HepG2 (cell line): ENCODE results near the gene LENEP. TPM values are rescaled to one million over a fixed set of nuclear protein-coding genes. Genes with fewer than 3 reads are reported as not detected.

Experiments
- ELF4 ChIP-seq: sonication (generic); formaldehyde crosslinking; IDR thresholded peaks from 2 replicates; pipeline ENCODE4 v1.5.0; 2020; ENCODE audit warnings: missing genetic modification reagents, mild to moderate bottlenecking, moderate library complexity, borderline replicate concordance
- FIP1L1 ChIP-seq: fragments of 200-400 bp; formaldehyde crosslinking; IDR thresholded peaks from 2 replicates; pipeline ENCODE4 v1.6.1; 2018; ENCODE audit warnings: low read depth, mild to moderate bottlenecking, low read length, moderate library complexity, borderline replicate concordance; ENCODE audit not compliant: insufficient read depth
- MBNL3 ChIP-seq: fragments of 250-450 bp; sonication (Bioruptor Pico); conservative IDR thresholded peaks from 2 replicates; pipeline ENCODE4 v1.8.0; 2022; ENCODE audit warnings: mild to moderate bottlenecking, inconsistent platforms
- TMF1 ChIP-seq: sonication (generic); formaldehyde crosslinking; IDR thresholded peaks from 2 replicates; pipeline ENCODE4 v1.8.1; 2022; ENCODE audit warnings: low read depth, missing genetic modification reagents
- U2AF1 ChIP-seq: fragments of 200-400 bp; formaldehyde crosslinking; optimal IDR thresholded peaks from 2 replicates; pipeline ENCODE3; 2017; ENCODE audit warnings: mild to moderate bottlenecking, low read depth, low read length
- YEATS4 ChIP-seq: sonication (generic); formaldehyde crosslinking; IDR thresholded peaks from 2 replicates; pipeline ENCODE4 v1.4.0; 2020; ENCODE audit warnings: missing genetic modification reagents, borderline replicate concordance
- ZNF296 ChIP-seq: sonication (generic); formaldehyde crosslinking; conservative IDR thresholded peaks from 2 replicates; pipeline ENCODE4 v1.5.0; 2020; ENCODE audit warnings: mild to moderate bottlenecking, missing genetic modification reagents
- ZNF432 ChIP-seq: sonication (generic); formaldehyde crosslinking; IDR thresholded peaks from 2 replicates; pipeline ENCODE4 v1.5.0; 2020; ENCODE audit warnings: missing genetic modification reagents, mild to moderate bottlenecking, borderline replicate concordance
- ZNF543 ChIP-seq: sonication (generic); formaldehyde crosslinking; IDR thresholded peaks from 2 replicates; pipeline ENCODE4 v1.4.0; 2020; ENCODE audit warnings: mild to moderate bottlenecking, missing genetic modification reagents
- ZNF550 ChIP-seq: sonication (generic); formaldehyde crosslinking; IDR thresholded peaks from 2 replicates; pipeline ENCODE4 v1.4.0; 2020; ENCODE audit warnings: mild to moderate bottlenecking, missing genetic modification reagents, borderline replicate concordance
- ZNF563 ChIP-seq: sonication (generic); formaldehyde crosslinking; IDR thresholded peaks from 2 replicates; pipeline ENCODE4 v1.8.0; 2022; ENCODE audit warnings: mild to moderate bottlenecking, moderate library complexity, missing genetic modification reagents
- ZNF704 ChIP-seq: sonication (generic); formaldehyde crosslinking; IDR thresholded peaks from 2 replicates; pipeline ENCODE4 v1.8.1; 2023; ENCODE audit warnings: mild to moderate bottlenecking, inconsistent platforms, moderate library complexity, missing genetic modification reagents, borderline replicate concordance
- ZNF768 ChIP-seq: sonication (generic); formaldehyde crosslinking; IDR thresholded peaks from 2 replicates; pipeline ENCODE4 v1.4.0; 2020; ENCODE audit warnings: missing genetic modification reagents
- ZNF879 ChIP-seq: sonication (generic); formaldehyde crosslinking; IDR thresholded peaks from 2 replicates; pipeline ENCODE4 v1.8.1; 2023; ENCODE audit warnings: missing genetic modification reagents
- ZSCAN12 ChIP-seq: sonication (generic); formaldehyde crosslinking; IDR thresholded peaks from 2 replicates; pipeline ENCODE4 v1.9.0; 2021; ENCODE audit warnings: mild to moderate bottlenecking, missing genetic modification reagents
- ZUFSP ChIP-seq: sonication (generic); formaldehyde crosslinking; IDR thresholded peaks from 2 replicates; pipeline ENCODE4 v1.9.0; 2021; ENCODE audit warnings: missing genetic modification reagents, mild to moderate bottlenecking, borderline replicate concordance
- polyA plus RNA-seq, 8 experiments: library from polyadenylated mRNA; depleted of rRNA in 3 of 8; stranded (reverse) in 7 of 8; unstranded in 1 of 8; fragments of >200 nt; fragmentation: Illumina TruSeq in 4 of 8; extraction: Trizol in 4 of 8; gene quantifications; 2 replicates each; pipeline versions ENCODE4 v1.2.1 to v1.2.3, GENCODE V29; 2011 to 2016; ENCODE audit warnings: low read depth in 4 of 8, missing spikeins in 1 of 8, mixed read lengths in 1 of 8; ENCODE audit not compliant: insufficient read depth in 1 of 8
- total RNA-seq, 5 experiments: library from RNA; depleted of rRNA; stranded (reverse); fragments of >200 nt; fragmentation: Illumina TruSeq; extraction: Trizol; gene quantifications; 2 replicates each; pipeline ENCODE4 v1.2.3, GENCODE V29; 2016; ENCODE audit warnings: low read depth in 1 of 5
- TF ChIP-seq, protein P1 (sequence below): sonication (generic); formaldehyde crosslinking; IDR thresholded peaks from 2 replicates; pipeline ENCODE4 v1.4.0; 2020; ENCODE audit warnings: missing genetic modification reagents
- TF ChIP-seq, protein P2 (sequence below): IDR thresholded peaks from 2 replicates; pipeline ENCODE4 v1.6.1; 2016; ENCODE audit warnings: missing compliant biosample characterization, missing genetic modification reagents, borderline replicate concordance
- TF ChIP-seq, protein P3 (sequence below): IDR thresholded peaks from 2 replicates; pipeline ENCODE4 v1.6.1; 2016; ENCODE audit warnings: mild to moderate bottlenecking, missing biosample characterization, missing genetic modification reagents
- TF ChIP-seq, protein P4 (sequence below): sonication (generic); formaldehyde crosslinking; IDR thresholded peaks from 2 replicates; pipeline ENCODE4 v1.8.1; 2023; ENCODE audit warnings: missing genetic modification reagents, mild to moderate bottlenecking, borderline replicate concordance

Gene LENEP
- total and polyA plus RNA-seq, 2 of the 13 experiments (the other 11 are each of a cell fraction or from before 2014, with no cell fraction given): 0.29 TPM; not detected in 1

GRCh38 chr1:154999571-155000410 lies 6.4 kb downstream of the LENEP start (continued):
- TF ChIP-seq, protein P1, sequence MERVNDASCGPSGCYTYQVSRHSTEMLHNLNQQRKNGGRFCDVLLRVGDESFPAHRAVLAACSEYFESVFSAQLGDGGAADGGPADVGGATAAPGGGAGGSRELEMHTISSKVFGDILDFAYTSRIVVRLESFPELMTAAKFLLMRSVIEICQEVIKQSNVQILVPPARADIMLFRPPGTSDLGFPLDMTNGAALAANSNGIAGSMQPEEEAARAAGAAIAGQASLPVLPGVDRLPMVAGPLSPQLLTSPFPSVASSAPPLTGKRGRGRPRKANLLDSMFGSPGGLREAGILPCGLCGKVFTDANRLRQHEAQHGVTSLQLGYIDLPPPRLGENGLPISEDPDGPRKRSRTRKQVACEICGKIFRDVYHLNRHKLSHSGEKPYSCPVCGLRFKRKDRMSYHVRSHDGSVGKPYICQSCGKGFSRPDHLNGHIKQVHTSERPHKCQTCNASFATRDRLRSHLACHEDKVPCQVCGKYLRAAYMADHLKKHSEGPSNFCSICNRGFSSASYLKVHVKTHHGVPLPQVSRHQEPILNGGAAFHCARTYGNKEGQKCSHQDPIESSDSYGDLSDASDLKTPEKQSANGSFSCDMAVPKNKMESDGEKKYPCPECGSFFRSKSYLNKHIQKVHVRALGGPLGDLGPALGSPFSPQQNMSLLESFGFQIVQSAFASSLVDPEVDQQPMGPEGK (CRISPR knock-in tag): peak; percentile 93
- TF ChIP-seq, protein P2, sequence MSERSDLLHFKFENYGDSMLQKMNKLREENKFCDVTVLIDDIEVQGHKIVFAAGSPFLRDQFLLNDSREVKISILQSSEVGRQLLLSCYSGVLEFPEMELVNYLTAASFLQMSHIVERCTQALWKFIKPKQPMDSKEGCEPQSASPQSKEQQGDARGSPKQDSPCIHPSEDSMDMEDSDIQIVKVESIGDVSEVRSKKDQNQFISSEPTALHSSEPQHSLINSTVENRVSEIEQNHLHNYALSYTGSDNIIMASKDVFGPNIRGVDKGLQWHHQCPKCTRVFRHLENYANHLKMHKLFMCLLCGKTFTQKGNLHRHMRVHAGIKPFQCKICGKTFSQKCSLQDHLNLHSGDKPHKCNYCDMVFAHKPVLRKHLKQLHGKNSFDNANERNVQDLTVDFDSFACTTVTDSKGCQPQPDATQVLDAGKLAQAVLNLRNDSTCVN (CRISPR knock-in tag): no peak
- TF ChIP-seq TMF1 (no peak), FIP1L1 (0 out of 2 replicates have a peak, but pooled peaks have one; percentile 22), ZNF563 (0 out of 2 replicates have a peak, but pooled peaks have one; percentile 35), ZNF296 (no peak), U2AF1 (no peak), ZNF550 (CRISPR knock-in tag) (no peak), ZNF432 (CRISPR knock-in tag) (no peak), ZNF543 (CRISPR knock-in tag) (no peak), ZUFSP (CRISPR knock-in tag) (no peak), YEATS4 (CRISPR knock-in tag) (no peak; the same call in 1 of the 2 replicates), ELF4 (CRISPR knock-in tag) (no peak), ZSCAN12 (CRISPR knock-in tag) (no peak), ZNF768 (CRISPR knock-in tag) (no peak), ZNF879 (CRISPR knock-in tag) (no peak), ZNF704 (CRISPR knock-in tag) (no peak), MBNL3 (CRISPR knock-in tag) (no peak)
- TF ChIP-seq, protein P3, sequence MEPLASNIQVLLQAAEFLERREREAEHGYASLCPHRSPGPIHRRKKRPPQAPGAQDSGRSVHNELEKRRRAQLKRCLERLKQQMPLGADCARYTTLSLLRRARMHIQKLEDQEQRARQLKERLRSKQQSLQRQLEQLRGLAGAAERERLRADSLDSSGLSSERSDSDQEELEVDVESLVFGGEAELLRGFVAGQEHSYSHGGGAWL (CRISPR knock-in tag): no peak; the same call in 1 of the 2 replicates
- TF ChIP-seq, protein P4, sequence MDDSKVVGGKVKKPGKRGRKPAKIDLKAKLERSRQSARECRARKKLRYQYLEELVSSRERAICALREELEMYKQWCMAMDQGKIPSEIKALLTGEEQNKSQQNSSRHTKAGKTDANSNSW (CRISPR knock-in tag): no peak
